Astrocyte (in vitro differentiated cells and primary cell): ENCODE results near the gene ACKR3. TPM values are rescaled to one million over a fixed set of nuclear protein-coding genes. Genes with fewer than 3 reads are reported as not detected.

ENCODE experiments used
- DNase-seq: peaks from one replicate; pipeline ENCODE4 v3.0.0-alpha.2; 2010; ENCODE audit warnings: low read depth
- FAIRE-seq: peaks from 2 replicates; lab custom pipeline; 2011; peaks lifted over from hg19 to GRCh38; lab: Jason Lieb, UNC
- H2AFZ ChIP-seq: 2 replicates; pipeline ENCODE4 v1.6.0; 2012; ENCODE audit warnings: low read depth, low read length, inconsistent platforms
- H3K27ac ChIP-seq: 2 replicates; pipeline ENCODE4 v1.5.1; 2011; ENCODE audit warnings: low read depth, low read length, inconsistent platforms
- H3K27me3 ChIP-seq: 2 replicates; pipeline ENCODE4 v1.6.0; 2011; ENCODE audit warnings: low read length, inconsistent platforms; ENCODE audit not compliant: insufficient read depth
- H3K36me3 ChIP-seq: 2 replicates; pipeline ENCODE4 v1.5.1; 2011; ENCODE audit warnings: low read length, inconsistent platforms; ENCODE audit not compliant: insufficient read depth
- H3K4me1 ChIP-seq: 2 replicates; pipeline ENCODE4 v1.5.1; 2011; ENCODE audit warnings: low read length, inconsistent platforms; ENCODE audit not compliant: insufficient read depth
- H3K4me2 ChIP-seq: 2 replicates; pipeline ENCODE4 v1.6.0; 2012; ENCODE audit warnings: low read length, inconsistent platforms
- H3K4me3 ChIP-seq: 2 replicates; pipeline ENCODE4 v1.5.1; 2011; ENCODE audit warnings: low read depth, mild to moderate bottlenecking, low read length, inconsistent platforms; ENCODE audit not compliant: insufficient read depth
- H3K79me2 ChIP-seq: 2 replicates; pipeline ENCODE4 v1.6.0; 2012; ENCODE audit warnings: mild to moderate bottlenecking, low read length, inconsistent platforms; ENCODE audit not compliant: insufficient read depth
- H3K9ac ChIP-seq: 2 replicates; pipeline ENCODE4 v1.6.0; 2012; ENCODE audit warnings: mild to moderate bottlenecking, low read length, inconsistent platforms
- H3K9me3 ChIP-seq: 2 replicates; pipeline ENCODE4 v1.5.1; 2012; ENCODE audit warnings: low read depth, mild to moderate bottlenecking, low read length, inconsistent platforms; ENCODE audit not compliant: insufficient read depth
- H4K20me1 ChIP-seq: 2 replicates; pipeline ENCODE4 v1.6.0; 2012; ENCODE audit warnings: low read length, inconsistent platforms; ENCODE audit not compliant: insufficient read depth
- H3K27ac Mint-ChIP-seq: one replicate; pipeline ENCODE4 v1.8.0; 2021; ENCODE audit warnings: mild to moderate bottlenecking, mixed read lengths; ENCODE audit not compliant: unreplicated experiment
- H3K27me3 Mint-ChIP-seq: one replicate; pipeline ENCODE4 v1.8.0; 2021; ENCODE audit warnings: low read depth, mixed read lengths; ENCODE audit not compliant: unreplicated experiment
- H3K36me3 Mint-ChIP-seq: one replicate; pipeline ENCODE4 v1.8.0; 2021; ENCODE audit warnings: low read depth, mixed read lengths; ENCODE audit not compliant: unreplicated experiment
- H3K4me1 Mint-ChIP-seq: one replicate; pipeline ENCODE4 v1.8.0; 2021; ENCODE audit warnings: low read depth, mixed read lengths; ENCODE audit not compliant: unreplicated experiment
- H3K4me3 Mint-ChIP-seq: one replicate; pipeline ENCODE4 v1.8.0; 2021; ENCODE audit warnings: mild to moderate bottlenecking, moderate library complexity, mixed read lengths; ENCODE audit not compliant: unreplicated experiment
- H3K9me3 Mint-ChIP-seq: one replicate; pipeline ENCODE4 v1.8.0; 2021; ENCODE audit warnings: mild to moderate bottlenecking, mixed read lengths; ENCODE audit not compliant: unreplicated experiment
- CTCF ChIP-seq: IDR thresholded peaks from 2 replicates; pipeline ENCODE4 v1.5.1; 2011; ENCODE audit warnings: low read depth, mild to moderate bottlenecking, inconsistent platforms, low read length, moderate library complexity; ENCODE audit not compliant: insufficient read depth
- EZH2 ChIP-seq: IDR thresholded peaks from 2 replicates; pipeline ENCODE4 v1.6.1; 2012; ENCODE audit warnings: mild to moderate bottlenecking, low read length, inconsistent platforms; ENCODE audit not compliant: insufficient read depth
- total RNA-seq: library from RNA; stranded (reverse); gene quantifications from 2 replicates; pipeline ENCODE4 v1.2.1, GENCODE V29; 2021

ACKR3 gene
- total RNA-seq, 1 donor from 2014 or later, result 72.7 TPM

- no peaks in the 10 kb centered on the region for H4K20me1 ChIP-seq
- H3K4me1 Mint-ChIP-seq, result peaks cover 6% of the 10 kb centered on the region
- DNase-seq (no peak), FAIRE-seq (no peak)
- H3K4me3 ChIP-seq, result no peak overlapping the region
- peaks cover 27% of the 10 kb centered on the region for H3K27me3 ChIP-seq
- no peak overlapping the region for H3K27ac Mint-ChIP-seq
- H3K36me3 ChIP-seq, result no peaks in the 10 kb centered on the region
- TF ChIP-seq EZH2 (no peak), CTCF (no peak)
- peaks cover 2% of the 10 kb centered on the region for H3K9me3 Mint-ChIP-seq
- H2AFZ ChIP-seq, result no peak overlapping the region
- peaks cover 3% of the 10 kb centered on the region for H3K36me3 Mint-ChIP-seq
- no peaks in the 10 kb centered on the region for H3K79me2 ChIP-seq
- no peaks in the 10 kb centered on the region for H3K4me1 ChIP-seq
- no peak overlapping the region for H3K9ac ChIP-seq
- no peak overlapping the region for H3K27ac ChIP-seq
- no peak overlapping the region for H3K4me2 ChIP-seq
- peaks cover 75% of the 10 kb centered on the region for H3K27me3 Mint-ChIP-seq
- no peaks in the 10 kb centered on the region for H3K9me3 ChIP-seq
- no peak overlapping the region for H3K4me3 Mint-ChIP-seq
Measured at GRCh38 chr2:236621786-236622185, 52.2 kb downstream of the ACKR3 start.

- Mint-ChIP-seq H3K27ac (no peak overlapping the region), H3K4me1 (peaks cover 6% of the 10 kb centered on the region), H3K4me3 (no peak overlapping the region), H3K27me3 (peaks cover 77% of the 10 kb centered on the region), H3K9me3 (peaks cover 2% of the 10 kb centered on the region), H3K36me3 (peaks cover 3% of the 10 kb centered on the region)
- Histone ChIP-seq H2AFZ (no peak overlapping the region), H3K9ac (no peak overlapping the region), H3K27me3 (peaks cover 27% of the 10 kb centered on the region), H3K9me3 (no peaks in the 10 kb centered on the region), H3K4me1 (no peaks in the 10 kb centered on the region), H3K4me2 (no peak overlapping the region), H3K4me3 (no peak overlapping the region), H3K79me2 (no peaks in the 10 kb centered on the region), H3K27ac (no peak overlapping the region), H3K36me3 (no peaks in the 10 kb centered on the region), H4K20me1 (no peaks in the 10 kb centered on the region)
- no peak for DNase-seq
- TF ChIP-seq EZH2 (no peak), CTCF (no peak)
- FAIRE-seq, result no peak
Measured at GRCh38 chr2:236622201-236622600, 52.6 kb downstream of the ACKR3 start.

GRCh38 chr2:236622660-236623059, 53.0 kb downstream of the ACKR3 start:
- Histone ChIP-seq H4K20me1 (no peaks in the 10 kb centered on the region), H3K4me1 (no peaks in the 10 kb centered on the region), H3K27me3 (peaks cover 27% of the 10 kb centered on the region), H3K4me2 (no peak overlapping the region), H3K79me2 (no peaks in the 10 kb centered on the region), H3K27ac (no peak overlapping the region), H2AFZ (no peak overlapping the region), H3K36me3 (no peaks in the 10 kb centered on the region), H3K4me3 (no peak overlapping the region), H3K9ac (no peak overlapping the region), H3K9me3 (no peaks in the 10 kb centered on the region)
- peaks cover 3% of the 10 kb centered on the region for H3K36me3 Mint-ChIP-seq
- no peak for TF ChIP-seq CTCF
- no peak for TF ChIP-seq EZH2
- peaks cover 3% of the 10 kb centered on the region for H3K4me1 Mint-ChIP-seq
- no peak overlapping the region for H3K27ac Mint-ChIP-seq
- peaks cover 2% of the 10 kb centered on the region for H3K9me3 Mint-ChIP-seq
- no peak overlapping the region for H3K4me3 Mint-ChIP-seq
- FAIRE-seq (no peak), DNase-seq (no peak)
- peaks cover 75% of the 10 kb centered on the region for H3K27me3 Mint-ChIP-seq
